ENCODE results near the gene CACNA1C.

DNA sequence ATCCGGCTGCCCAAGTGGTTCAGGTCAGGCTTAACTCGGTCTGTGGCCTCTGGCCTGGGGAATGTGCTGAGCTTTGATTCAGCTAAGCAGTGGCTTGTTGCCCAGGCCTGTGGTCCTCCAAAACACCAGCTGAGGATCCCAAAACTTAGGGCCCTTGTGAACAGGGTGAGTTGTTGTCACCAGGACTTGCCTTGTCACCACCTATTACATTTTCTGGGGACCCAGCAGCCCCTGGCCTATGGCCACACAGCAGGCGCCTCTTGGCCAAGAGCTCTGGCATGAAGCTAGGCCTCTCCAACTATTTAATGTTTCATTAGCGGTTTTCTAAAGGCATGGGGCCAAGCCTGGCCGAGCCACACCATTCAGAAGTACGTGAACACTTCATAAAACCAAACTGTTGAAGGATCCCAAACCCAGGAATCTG, 343.7 kb downstream of the CACNA1C start:
- TF ChIP-seq EZH2 (IDR thresholded peaks at IDR 0.05; ENCODE audit: borderline replicate concordance, low read depth, low read length, severe bottlenecking), result no peak
- TF ChIP-seq, protein P1, sequence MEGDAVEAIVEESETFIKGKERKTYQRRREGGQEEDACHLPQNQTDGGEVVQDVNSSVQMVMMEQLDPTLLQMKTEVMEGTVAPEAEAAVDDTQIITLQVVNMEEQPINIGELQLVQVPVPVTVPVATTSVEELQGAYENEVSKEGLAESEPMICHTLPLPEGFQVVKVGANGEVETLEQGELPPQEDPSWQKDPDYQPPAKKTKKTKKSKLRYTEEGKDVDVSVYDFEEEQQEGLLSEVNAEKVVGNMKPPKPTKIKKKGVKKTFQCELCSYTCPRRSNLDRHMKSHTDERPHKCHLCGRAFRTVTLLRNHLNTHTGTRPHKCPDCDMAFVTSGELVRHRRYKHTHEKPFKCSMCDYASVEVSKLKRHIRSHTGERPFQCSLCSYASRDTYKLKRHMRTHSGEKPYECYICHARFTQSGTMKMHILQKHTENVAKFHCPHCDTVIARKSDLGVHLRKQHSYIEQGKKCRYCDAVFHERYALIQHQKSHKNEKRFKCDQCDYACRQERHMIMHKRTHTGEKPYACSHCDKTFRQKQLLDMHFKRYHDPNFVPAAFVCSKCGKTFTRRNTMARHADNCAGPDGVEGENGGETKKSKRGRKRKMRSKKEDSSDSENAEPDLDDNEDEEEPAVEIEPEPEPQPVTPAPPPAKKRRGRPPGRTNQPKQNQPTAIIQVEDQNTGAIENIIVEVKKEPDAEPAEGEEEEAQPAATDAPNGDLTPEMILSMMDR (IDR thresholded peaks at IDR 0.05; ENCODE audit: borderline replicate concordance, extremely low read depth, low read length, poor library complexity, severe bottlenecking), result no peak

All from DND-41 (cell line).